ENCODE data around the gene MAGI2. TPM values are rescaled to one million over a fixed set of nuclear protein-coding genes. Genes with fewer than 3 reads are reported as not detected.

Gene MAGI2
- total RNA-seq, 1 experiment from 2014 or later = 0.22 TPM

GRCh38 chr7:79377097-79377496, 76.4 kb downstream of the MAGI2 start:
- Histone ChIP-seq H3K27me3 (ENCODE audit: insufficient read depth, low read length) (no peaks in the 10 kb centered on the region), H3K9ac (ENCODE audit: low read length) (no peak overlapping the region), H2AFZ (ENCODE audit: low read depth, low read length, poor library complexity, severe bottlenecking) (no peak overlapping the region), H3K36me3 (ENCODE audit: control insufficient read depth in 1 of 2, insufficient read depth in 2 of 2, low read length in 2 of 2) (no peaks in the 10 kb centered on the region), H3K9me2 (ENCODE audit: insufficient read depth) (0 out of 2 replicates have a peak, but pooled peaks cover 3% of the 10 kb centered on the region), H4K20me1 (ENCODE audit: insufficient read depth) (no peaks in the 10 kb centered on the region), H3K4me3 (replicated peaks in 1 of 2; ENCODE audit: low read depth in 1 of 2, low read length in 2 of 2) (no peak overlapping the region), H3K79me2 (ENCODE audit: insufficient read depth, low read length) (no peaks in the 10 kb centered on the region), H3K4me2 (ENCODE audit: low read length) (no peak overlapping the region), H3K4me1 (ENCODE audit: control insufficient read depth in 1 of 2, insufficient read depth in 2 of 2, low read length in 2 of 2) (no peaks in the 10 kb centered on the region), H3K27ac (ENCODE audit: low read depth, low read length) (no peak overlapping the region), H3K9me3 (ENCODE audit: control insufficient read depth in 1 of 2, insufficient read depth in 1 of 2, low read depth in 1 of 2, low read length in 2 of 2) (no peaks in the 10 kb centered on the region)
- BruUV-seq (replicated peaks) = no TSS peak
- DNase-seq (ENCODE audit: low read depth, low spot score) = no peak
- RAD21 ChIA-PET (ENCODE audit: low non-redundant PET in 1 of 2, low total read pairs in 2 of 2, uncharacterized antibody in 2 of 2, unreplicated experiment in 2 of 2) = no interaction called here
- CTCF ChIA-PET = no interaction called here
- ATAC-seq = no peak
- intact Hi-C loops (cut with micrococcal nuclease) = no loop called here
- POLR2A ChIA-PET = no interaction called here
- no peak for TF ChIP-seq ZNF274 (IDR thresholded peaks at IDR 0.05; ENCODE audit: low read depth, low read length)

- ChIA-PET POLR2A (no interaction called here), RAD21 (ENCODE audit: low non-redundant PET in 1 of 2, low total read pairs in 2 of 2, uncharacterized antibody in 2 of 2, unreplicated experiment in 2 of 2) (no interaction called here), CTCF (no interaction called here)
- H3K9ac ChIP-seq (ENCODE audit: low read length) = no peak overlapping the region
- intact Hi-C loops (cut with micrococcal nuclease) = no loop called here
- no peak overlapping the region for H3K4me3 ChIP-seq (replicated peaks in 1 of 2; ENCODE audit: low read depth in 1 of 2, low read length in 2 of 2)
- TF ChIP-seq EZH2phosphoT487 (IDR thresholded peaks at IDR 0.05; ENCODE audit: borderline replicate concordance) (no peak), ATF3 (IDR thresholded peaks at IDR 0.05) (no peak), CTCF (IDR thresholded peaks at IDR 0.05 in 2 of 3, conservative IDR thresholded peaks at IDR 0.05 in 1 of 3; ENCODE audit: borderline replicate concordance in 1 of 3, insufficient read depth in 1 of 3, low read depth in 2 of 3, low read length in 2 of 3) (no peak), ELF1 (IDR thresholded peaks at IDR 0.05; ENCODE audit: borderline replicate concordance, low read depth) (no peak), FOSL1 (IDR thresholded peaks at IDR 0.05; ENCODE audit: low read depth) (no peak), MAX (IDR thresholded peaks at IDR 0.05) (no peak), RAD21 (IDR thresholded peaks at IDR 0.05; ENCODE audit: low read depth) (no peak), REST (IDR thresholded peaks at IDR 0.05; ENCODE audit: low read depth) (no peak), YY1 (IDR thresholded peaks at IDR 0.05; ENCODE audit: extremely low read depth, insufficient replicate concordance, low read depth, low read length) (no peak), ZFX (IDR thresholded peaks at IDR 0.05) (no peak), POLR2AphosphoS5 (IDR thresholded peaks at IDR 0.05; ENCODE audit: low read depth, low read length) (no peak)
- 0 out of 2 replicates have a peak, but pooled peaks cover 3% of the 10 kb centered on the region for H3K9me2 ChIP-seq (ENCODE audit: insufficient read depth)
- no peak overlapping the region for H3K4me2 ChIP-seq (ENCODE audit: low read length)
- ATAC-seq (no peak), DNase-seq (ENCODE audit: low read depth, low spot score) (no peak)
- H4K20me1 ChIP-seq (ENCODE audit: insufficient read depth) = no peaks in the 10 kb centered on the region
- no peak overlapping the region for H3K27ac ChIP-seq (ENCODE audit: low read depth, low read length)
- H2AFZ ChIP-seq (ENCODE audit: low read depth, low read length, poor library complexity, severe bottlenecking) = no peak overlapping the region
- H3K4me1 ChIP-seq (ENCODE audit: control insufficient read depth in 1 of 2, insufficient read depth in 2 of 2, low read length in 2 of 2) = no peaks in the 10 kb centered on the region
- no peaks in the 10 kb centered on the region for H3K9me3 ChIP-seq (ENCODE audit: control insufficient read depth in 1 of 2, insufficient read depth in 1 of 2, low read depth in 1 of 2, low read length in 2 of 2)
- H3K36me3 ChIP-seq (ENCODE audit: control insufficient read depth in 1 of 2, insufficient read depth in 2 of 2, low read length in 2 of 2) = no peaks in the 10 kb centered on the region
- H3K79me2 ChIP-seq (ENCODE audit: insufficient read depth, low read length) = no peaks in the 10 kb centered on the region
- no TSS peak for BruUV-seq (replicated peaks)
- H3K27me3 ChIP-seq (ENCODE audit: insufficient read depth, low read length) = no peaks in the 10 kb centered on the region
Observed at GRCh38 chr7:79376299-79377025, 77.0 kb downstream of the MAGI2 start.
